Measurements from ENCODE around the gene SRI. TPM values are rescaled to one million over a fixed set of nuclear protein-coding genes. Genes with fewer than 3 reads are reported as not detected.
A peak's percentile ranks its signal among the peaks of the same experiment; 100 is the strongest.

SRI gene
- total RNA-seq, 1 donor from 2014 or later, result 82.5 TPM

- ATAC-seq (ENCODE audit: poor library complexity) (no peak), DNase-seq (no peak)
- intact Hi-C loops (cut with DNase I), result no loop called here
These were observed 9.6 kb upstream of the SRI start for GRCh38 chr7:88229302-88229995.

GRCh38 chr7:88226886-88227516 is 7.2 kb upstream of the SRI start:
- ATAC-seq (ENCODE audit: poor library complexity) (no peak), DNase-seq (no peak)
- intact Hi-C loops (cut with DNase I), result no loop called here

GRCh38 chr7:88226201-88226600 is 6.4 kb upstream of the SRI start:
- intact Hi-C loops (cut with DNase I), result no loop called here
- DNase-seq (no peak), ATAC-seq (ENCODE audit: poor library complexity) (no peak)

DNA sequence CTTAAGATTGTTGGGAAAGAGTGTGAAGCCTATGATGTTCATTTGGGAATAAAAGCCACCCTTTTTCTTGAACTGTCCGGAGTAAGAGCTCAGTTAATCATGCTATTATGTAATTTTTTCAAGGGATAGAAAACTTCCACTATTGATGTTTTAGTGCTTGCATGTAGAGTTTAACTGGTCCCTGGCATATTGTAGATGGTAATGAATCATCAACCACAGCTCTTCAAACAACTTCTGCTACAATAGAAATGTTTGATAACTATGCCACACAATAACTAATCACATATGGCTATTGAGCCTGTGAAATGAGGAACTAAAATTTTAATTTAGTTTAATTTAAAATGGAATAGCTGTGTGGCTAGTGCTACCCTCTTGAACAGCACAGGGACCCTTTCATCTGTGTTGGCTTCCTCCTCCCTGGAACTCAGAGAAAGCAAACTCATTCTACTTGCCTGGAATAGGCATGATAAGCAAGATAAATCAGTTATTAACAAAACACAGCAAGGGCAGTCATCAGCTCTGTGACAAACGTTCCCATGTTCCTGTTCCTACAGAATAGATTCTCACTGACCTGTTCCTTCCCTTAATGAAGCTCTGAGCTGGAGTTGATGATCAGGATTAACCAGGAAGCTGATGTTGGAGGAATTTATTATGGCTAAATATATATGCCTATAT is 4.9 kb upstream of the SRI start:
- ATAC-seq (ENCODE audit: poor library complexity), result no peak
- DNase-seq, result no peak
- intact Hi-C loops (cut with DNase I), result no loop called here

DNA sequence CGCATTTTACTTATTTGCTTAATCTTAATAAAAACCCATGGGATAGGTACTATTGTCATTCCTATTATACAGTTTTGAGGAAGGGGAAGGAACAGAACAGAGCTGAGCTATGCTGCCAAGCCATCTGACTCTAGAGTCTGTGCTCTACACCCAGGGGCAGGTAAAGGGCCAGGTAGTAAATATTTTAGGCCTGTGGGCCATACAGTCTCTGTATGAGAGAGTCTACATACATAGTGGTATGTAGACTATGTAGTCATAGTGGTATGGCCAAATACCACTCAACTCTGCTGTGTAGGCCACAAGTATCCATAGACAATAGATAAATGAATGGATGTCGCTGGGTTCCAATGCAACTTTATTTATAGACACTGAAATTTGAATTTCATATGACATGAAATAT is 3.4 kb upstream of the SRI start:
- no peak for ATAC-seq (ENCODE audit: poor library complexity)
- intact Hi-C loops (cut with DNase I), result no loop called here
- DNase-seq, result no peak

DNA sequence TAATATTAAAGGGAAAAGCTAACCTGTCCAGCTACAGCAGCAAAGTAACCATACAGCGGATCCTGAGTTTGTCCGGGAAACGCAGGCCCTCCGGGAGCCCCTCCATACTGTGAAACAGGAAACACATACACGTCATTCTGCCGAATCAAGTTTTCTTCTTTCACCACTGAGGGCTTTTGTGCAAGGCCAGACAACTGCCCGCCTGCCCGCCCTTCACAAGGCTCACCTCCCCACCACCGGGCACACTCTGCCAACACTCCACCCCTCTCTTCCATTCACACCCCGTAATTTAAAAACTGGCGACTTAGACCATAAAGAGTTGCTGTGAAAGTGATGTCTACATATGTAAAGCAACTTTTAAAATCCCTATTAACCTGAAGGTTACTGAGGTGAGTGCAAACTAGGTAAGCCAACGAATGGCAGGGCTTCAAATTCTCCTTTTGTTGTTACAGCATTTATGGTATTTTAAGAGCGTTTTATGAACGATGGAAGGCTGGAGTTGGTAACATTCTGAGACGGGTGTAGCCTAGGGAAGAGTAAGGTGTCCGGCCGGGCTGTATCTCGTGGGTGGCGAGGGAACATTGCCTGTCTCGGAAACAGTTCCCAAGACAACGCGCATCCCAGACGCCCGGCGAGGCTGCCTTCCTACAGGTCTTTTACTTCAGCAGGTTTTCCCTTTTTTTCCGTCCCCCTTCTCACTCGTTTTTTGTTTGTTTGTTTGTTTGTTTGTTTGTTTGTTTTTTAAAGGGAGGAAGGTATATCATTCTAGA is 817 bp downstream of the SRI start:
- ATAC-seq (ENCODE audit: poor library complexity), result peak; percentile 49
- intact Hi-C loops (cut with DNase I), result no loop called here
- DNase-seq, result peak; percentile 66

- ATAC-seq (ENCODE audit: poor library complexity), result no peak
These were observed 1.5 kb downstream of the SRI start for GRCh38 chr7:88218429-88218745.

GRCh38 chr7:88217675-88218428 is 2.0 kb downstream of the SRI start:
- no peak for DNase-seq
- intact Hi-C loops (cut with DNase I), result no loop called here
- no peak for ATAC-seq (ENCODE audit: poor library complexity)

More at GRCh38 chr7:88218429-88218745, 1.5 kb downstream of the SRI start:
- no peak for DNase-seq
- intact Hi-C loops (cut with DNase I), result no loop called here

GRCh38 chr7:88216276-88216675 is 3.6 kb downstream of the SRI start:
- ATAC-seq (ENCODE audit: poor library complexity), result no peak
- no peak for DNase-seq
- intact Hi-C loops (cut with DNase I), result no loop called here

DNA sequence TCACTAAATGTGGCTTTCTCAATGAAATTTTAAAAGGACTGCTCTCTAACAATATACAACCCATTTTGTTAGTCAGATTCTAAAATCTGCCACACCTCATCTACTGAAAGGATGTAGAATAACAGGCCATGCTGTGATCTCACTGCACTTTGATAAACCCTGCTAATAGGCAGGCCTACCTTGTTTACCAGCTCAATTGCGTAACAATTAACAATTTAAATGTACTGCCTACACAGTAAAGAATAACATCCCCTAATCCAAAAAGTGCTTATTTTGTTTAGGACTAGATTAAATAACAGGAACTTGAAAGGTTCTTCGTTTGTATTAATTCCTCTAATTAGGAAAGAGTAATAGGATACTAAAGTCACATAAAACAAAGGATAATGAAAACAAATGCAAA is 4.5 kb downstream of the SRI start:
- ATAC-seq (ENCODE audit: poor library complexity) (no peak), DNase-seq (no peak)
- intact Hi-C loops (cut with DNase I), result no loop called here

DNA sequence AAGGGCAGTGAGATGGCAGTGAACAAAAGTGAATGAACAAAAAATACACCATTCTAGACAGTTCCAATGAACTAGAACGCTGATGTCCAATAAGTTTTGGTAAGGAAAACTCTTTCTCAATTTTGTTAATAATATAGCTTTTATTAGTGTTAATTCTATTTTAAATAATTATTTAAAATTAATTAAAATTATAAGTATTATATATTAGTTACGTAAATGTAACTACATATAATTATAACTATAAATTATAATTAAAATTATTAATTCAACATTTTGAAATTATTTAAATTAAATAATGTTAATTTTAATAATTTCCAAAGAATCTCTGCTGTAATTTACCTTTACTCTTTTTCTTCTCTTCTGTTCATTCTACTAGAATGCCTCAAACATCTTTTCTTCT is 5.4 kb downstream of the SRI start:
- no peak for ATAC-seq (ENCODE audit: poor library complexity)
- intact Hi-C loops (cut with DNase I), result no loop called here
- DNase-seq, result no peak

DNA sequence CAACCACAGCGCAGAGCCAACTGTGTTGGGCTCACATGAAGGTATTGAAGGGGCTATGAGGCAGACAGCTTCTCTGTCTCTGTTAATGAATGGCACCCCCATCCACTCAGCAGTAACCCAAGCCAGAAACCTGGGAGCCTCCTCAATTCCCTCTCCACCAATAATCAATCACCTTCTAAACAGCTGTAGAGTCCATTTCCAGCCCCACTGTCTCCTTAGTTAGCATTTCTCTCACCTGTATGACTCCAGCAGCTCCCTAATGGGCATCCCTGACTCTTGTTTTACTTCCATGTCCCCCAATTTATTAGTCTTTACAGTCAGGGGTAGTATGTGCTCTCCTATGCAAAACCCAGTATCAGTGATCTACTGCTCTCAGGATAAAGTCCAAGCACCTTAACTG is 6.9 kb downstream of the SRI start:
- intact Hi-C loops (cut with DNase I), result no loop called here
- DNase-seq (no peak), ATAC-seq (ENCODE audit: poor library complexity) (no peak)

DNA sequence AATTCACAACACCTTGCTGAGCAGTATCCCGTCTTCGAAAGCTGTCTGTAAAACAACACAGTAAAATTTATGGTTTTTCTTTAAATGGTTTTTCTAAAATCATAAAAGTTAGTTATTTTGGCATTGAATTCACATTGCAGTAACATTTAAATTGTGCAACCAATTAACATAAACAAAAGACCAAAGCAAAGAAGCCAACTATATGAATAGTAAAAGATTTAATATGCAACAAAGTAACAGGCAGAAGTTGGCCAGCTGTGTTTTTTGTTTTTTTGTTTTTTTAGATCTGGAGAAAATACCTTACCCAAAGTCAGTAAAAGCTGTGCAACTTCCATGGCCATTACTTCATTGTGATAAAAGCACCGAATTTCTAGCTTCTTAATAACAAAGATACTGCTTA is 11.3 kb downstream of the SRI start:
- DNase-seq, result no peak
- ATAC-seq (ENCODE audit: poor library complexity), result no peak
- intact Hi-C loops (cut with DNase I), result no loop called here

- intact Hi-C loops (cut with DNase I), result no loop called here
- no peak for ATAC-seq (ENCODE audit: poor library complexity)
- no peak for DNase-seq
These were observed 13.6 kb downstream of the SRI start for GRCh38 chr7:88206254-88206653.

DNA sequence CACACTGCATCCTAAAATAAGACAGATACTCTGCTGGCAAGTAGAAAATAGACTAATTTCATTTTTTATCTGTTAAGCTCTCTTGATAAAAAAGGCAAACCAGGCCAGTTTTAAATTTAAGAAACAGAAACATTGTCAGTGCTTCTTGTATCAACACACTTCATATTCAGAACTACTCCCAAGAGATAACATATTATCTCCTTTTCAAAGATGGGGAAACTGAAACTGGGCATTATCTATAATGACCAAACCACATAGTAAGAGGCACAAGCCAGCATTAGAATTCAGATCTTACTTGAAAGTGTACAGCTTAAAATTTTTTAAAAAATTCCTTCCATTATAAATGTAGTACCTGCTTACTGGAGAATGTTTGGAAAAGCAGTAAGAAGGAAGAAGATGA is 14.7 kb downstream of the SRI start:
- DNase-seq (no peak), ATAC-seq (ENCODE audit: poor library complexity) (no peak)
- intact Hi-C loops (cut with DNase I), result no loop called here

GRCh38 chr7:88204525-88205110 is 15.2 kb downstream of the SRI start:
- ATAC-seq (ENCODE audit: poor library complexity), result no peak
- intact Hi-C loops (cut with DNase I), result no loop called here

DNA sequence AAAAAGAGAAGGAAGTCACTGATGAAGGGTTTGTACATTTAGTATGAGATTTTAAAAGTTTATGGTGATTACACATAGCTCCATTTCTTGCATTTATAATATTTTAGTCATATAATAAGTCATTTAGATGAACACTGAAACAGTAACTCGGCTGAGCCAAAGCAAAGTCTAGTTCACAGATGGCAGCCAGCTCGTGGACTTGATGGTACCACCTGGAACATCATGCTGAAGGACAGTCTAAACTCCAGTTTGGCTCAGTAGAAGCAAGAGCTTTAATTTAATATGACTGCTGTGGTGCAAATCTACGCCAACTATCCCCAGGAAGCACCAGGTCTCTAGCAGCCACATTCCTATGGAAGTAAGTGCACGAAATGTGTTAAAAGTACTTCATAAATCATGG is 16.4 kb downstream of the SRI start:
- intact Hi-C loops (cut with DNase I), result no loop called here
- no peak for DNase-seq
- no peak for ATAC-seq (ENCODE audit: poor library complexity)

More at GRCh38 chr7:88204525-88205110, 15.2 kb downstream of the SRI start:
- DNase-seq, result no peak

DNA sequence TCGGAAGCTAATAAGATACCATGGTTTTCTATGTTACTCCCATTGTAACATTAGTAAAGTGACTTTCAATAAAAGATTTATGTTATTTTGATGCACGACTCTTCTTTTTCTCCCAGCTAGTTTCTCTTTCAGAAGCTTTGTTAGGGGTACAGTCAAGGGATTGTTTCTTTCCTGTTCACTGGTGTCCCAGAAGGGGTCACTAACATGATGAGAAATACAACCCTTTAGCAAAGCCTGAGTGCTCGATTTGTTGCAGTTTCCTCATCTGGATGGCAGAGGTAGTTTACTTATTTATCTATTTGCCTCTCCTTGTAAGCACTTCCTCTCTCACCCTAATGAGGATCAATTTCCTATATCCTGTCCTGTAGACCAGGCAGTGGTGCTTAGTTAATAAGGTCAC is 17.0 kb downstream of the SRI start:
- no peak for DNase-seq
- no peak for ATAC-seq (ENCODE audit: poor library complexity)
- intact Hi-C loops (cut with DNase I), result no loop called here

- DNase-seq (no peak), ATAC-seq (ENCODE audit: poor library complexity) (no peak)
- intact Hi-C loops (cut with DNase I), result no loop called here
These were observed 17.6 kb downstream of the SRI start for GRCh38 chr7:88202278-88202677.
